Measurements from ENCODE around the gene MGP. TPM values are rescaled to one million over a fixed set of nuclear protein-coding genes. Genes with fewer than 3 reads are reported as not detected.

The MGP gene
- total RNA-seq, 2 experiments from 2014 or later: not detected

DNA sequence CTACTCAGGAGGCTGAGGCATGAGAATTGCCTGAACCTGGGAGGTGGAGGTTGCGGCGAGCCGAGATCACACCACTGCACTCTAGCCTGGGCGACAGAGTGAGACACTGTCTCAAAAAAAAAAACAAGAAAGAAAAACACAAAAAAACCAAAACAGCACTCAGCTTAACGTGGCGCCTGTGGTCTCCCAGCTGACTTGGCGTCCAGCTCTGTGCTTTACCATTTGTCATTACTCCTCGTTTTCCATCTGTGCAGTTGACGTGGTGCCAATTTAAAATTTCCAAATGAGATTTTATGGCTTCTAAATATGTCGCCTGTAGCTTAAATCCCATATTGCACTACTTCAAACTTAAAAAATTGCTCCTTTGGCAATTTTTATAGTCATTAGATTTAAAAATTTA, 2.0 kb downstream of the MGP start:
- peak overlapping the region; percentile 40 for H3K4me3 ChIP-seq (ENCODE audit: low read depth, low read length, poor library complexity, severe bottlenecking)
- intact Hi-C loops (cut with micrococcal nuclease; ENCODE audit: unreplicated experiment): loop anchor here (5.0 kb wide), 2 partner anchors 74 to 111 kb away; a partner anchor contains a TSS
- BruUV-seq (replicated peaks): no TSS peak
- peaks cover 62% of the 10 kb centered on the region for H3K4me1 ChIP-seq (ENCODE audit: insufficient read depth, low read length, poor library complexity, severe bottlenecking)
- TF ChIP-seq EZH2phosphoT487 (IDR thresholded peaks at IDR 0.05; ENCODE audit: borderline replicate concordance, low read depth, low read length): no peak
- TF ChIP-seq, protein P1, sequence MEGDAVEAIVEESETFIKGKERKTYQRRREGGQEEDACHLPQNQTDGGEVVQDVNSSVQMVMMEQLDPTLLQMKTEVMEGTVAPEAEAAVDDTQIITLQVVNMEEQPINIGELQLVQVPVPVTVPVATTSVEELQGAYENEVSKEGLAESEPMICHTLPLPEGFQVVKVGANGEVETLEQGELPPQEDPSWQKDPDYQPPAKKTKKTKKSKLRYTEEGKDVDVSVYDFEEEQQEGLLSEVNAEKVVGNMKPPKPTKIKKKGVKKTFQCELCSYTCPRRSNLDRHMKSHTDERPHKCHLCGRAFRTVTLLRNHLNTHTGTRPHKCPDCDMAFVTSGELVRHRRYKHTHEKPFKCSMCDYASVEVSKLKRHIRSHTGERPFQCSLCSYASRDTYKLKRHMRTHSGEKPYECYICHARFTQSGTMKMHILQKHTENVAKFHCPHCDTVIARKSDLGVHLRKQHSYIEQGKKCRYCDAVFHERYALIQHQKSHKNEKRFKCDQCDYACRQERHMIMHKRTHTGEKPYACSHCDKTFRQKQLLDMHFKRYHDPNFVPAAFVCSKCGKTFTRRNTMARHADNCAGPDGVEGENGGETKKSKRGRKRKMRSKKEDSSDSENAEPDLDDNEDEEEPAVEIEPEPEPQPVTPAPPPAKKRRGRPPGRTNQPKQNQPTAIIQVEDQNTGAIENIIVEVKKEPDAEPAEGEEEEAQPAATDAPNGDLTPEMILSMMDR (conservative IDR thresholded peaks at IDR 0.05; ENCODE audit: low read length): no peak
- peaks cover 3% of the 10 kb centered on the region; the same call in 1 of the 2 replicates for H3K36me3 ChIP-seq (ENCODE audit: insufficient read depth, low read length)
- H3K9me3 ChIP-seq (ENCODE audit: low read length): peaks cover 8% of the 10 kb centered on the region; the same call in 1 of the 2 replicates
- POLR2A ChIA-PET: interaction anchor here (0.7 to 2.7 kb wide), 14 partner anchors 10 to 642 kb away, joined by 3 to 9 read pairs (median 4); partner anchors contain the start of gene ARHGDIB
- H3K4me2 ChIP-seq (ENCODE audit: low read length): peak overlapping the region; percentile 79
- H2AFZ ChIP-seq (ENCODE audit: low read length): peak overlapping the region; percentile 85; the same call in 1 of the 2 replicates
- H3K27ac ChIP-seq (ENCODE audit: low read depth, low read length, poor library complexity, severe bottlenecking): no peak overlapping the region
- CTCF ChIA-PET (ENCODE audit: unreplicated experiment): no interaction called here
- no peaks in the 10 kb centered on the region for H4K20me1 ChIP-seq (ENCODE audit: insufficient read depth, low read length)
- DNase-seq (ENCODE audit: low spot score): no peak
- H3K79me2 ChIP-seq (ENCODE audit: insufficient read depth, low read depth, low read length): no peaks in the 10 kb centered on the region
- no peaks in the 10 kb centered on the region for H3K9me2 ChIP-seq (ENCODE audit: insufficient read depth, low read length)

DNA sequence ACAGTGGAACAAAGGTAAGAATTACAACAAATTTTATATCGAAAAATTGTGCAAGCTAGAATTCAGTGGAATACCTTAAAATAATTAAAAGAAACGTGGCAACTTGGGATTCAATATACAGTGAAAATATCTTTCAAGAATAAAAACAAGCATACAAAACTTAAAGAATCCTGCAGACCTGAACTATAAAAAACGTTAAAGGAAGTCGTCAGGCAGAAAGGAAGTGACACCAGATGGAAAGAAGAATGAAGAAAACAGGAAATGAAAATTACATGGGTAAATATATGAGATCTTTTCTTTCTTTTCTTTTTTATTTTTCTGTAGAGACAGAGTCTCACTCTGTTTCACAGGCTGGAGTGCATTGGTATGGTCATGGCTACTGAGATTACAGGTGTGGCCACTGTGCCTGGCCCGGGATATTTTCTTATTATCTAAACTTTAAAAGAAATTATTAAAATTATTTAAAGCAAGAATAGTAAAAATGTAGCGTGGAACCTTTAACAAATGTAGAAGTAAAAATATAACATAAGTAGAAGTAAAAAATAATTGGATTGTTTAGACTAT, 4.7 kb downstream of the MGP start:
- H3K4me3 ChIP-seq (ENCODE audit: low read depth, low read length, poor library complexity, severe bottlenecking): peak overlapping the region; percentile 40
- peaks cover 69% of the 10 kb centered on the region for H3K4me1 ChIP-seq (ENCODE audit: insufficient read depth, low read length, poor library complexity, severe bottlenecking)
- H3K79me2 ChIP-seq (ENCODE audit: insufficient read depth, low read depth, low read length): no peaks in the 10 kb centered on the region
- H3K9me3 ChIP-seq (ENCODE audit: low read length): peaks cover 8% of the 10 kb centered on the region; the same call in 1 of the 2 replicates
- peak; percentile 49 for DNase-seq (ENCODE audit: low spot score)
- CTCF ChIA-PET (ENCODE audit: unreplicated experiment): no interaction called here
- TF ChIP-seq, protein P1 (conservative IDR thresholded peaks at IDR 0.05; ENCODE audit: low read length): no peak
- TF ChIP-seq EZH2phosphoT487 (IDR thresholded peaks at IDR 0.05; ENCODE audit: borderline replicate concordance, low read depth, low read length): no peak
- peak overlapping the region; percentile 73 for H2AFZ ChIP-seq (ENCODE audit: low read length)
- no TSS peak for BruUV-seq (replicated peaks)
- peaks cover 3% of the 10 kb centered on the region; the same call in 1 of the 2 replicates for H3K36me3 ChIP-seq (ENCODE audit: insufficient read depth, low read length)
- intact Hi-C loops (cut with micrococcal nuclease; ENCODE audit: unreplicated experiment): loop anchor here (5.0 kb wide), 2 partner anchors 76 to 109 kb away; a partner anchor contains a TSS
- H3K9me2 ChIP-seq (ENCODE audit: insufficient read depth, low read length): no peaks in the 10 kb centered on the region
- peak overlapping the region; percentile 54 for H3K27ac ChIP-seq (ENCODE audit: low read depth, low read length, poor library complexity, severe bottlenecking)
- peak overlapping the region; percentile 39 for H3K4me2 ChIP-seq (ENCODE audit: low read length)
- POLR2A ChIA-PET: interaction anchor here (0.5 to 2.6 kb wide), 3 partner anchors 9 to 1725 kb away, joined by 3 to 8 read pairs (median 4); partner anchors contain the start of gene LMO3
- H4K20me1 ChIP-seq (ENCODE audit: insufficient read depth, low read length): no peaks in the 10 kb centered on the region

Data from OCI-LY7 (cell line).